Diencephalon (tissue), 1 donor: ENCODE measurements around the gene SLC18A3. TPM values are rescaled to one million over a fixed set of nuclear protein-coding genes. Genes with fewer than 3 reads are reported as not detected.

ENCODE experiments used
- total RNA-seq: library from RNA; depleted of rRNA; stranded (reverse); fragments of >200 nt; gene quantifications from one replicate; pipeline ENCODE4 v1.2.3, GENCODE V29; 2014

SLC18A3 gene
- 2.8 TPM for total RNA-seq

DNA sequence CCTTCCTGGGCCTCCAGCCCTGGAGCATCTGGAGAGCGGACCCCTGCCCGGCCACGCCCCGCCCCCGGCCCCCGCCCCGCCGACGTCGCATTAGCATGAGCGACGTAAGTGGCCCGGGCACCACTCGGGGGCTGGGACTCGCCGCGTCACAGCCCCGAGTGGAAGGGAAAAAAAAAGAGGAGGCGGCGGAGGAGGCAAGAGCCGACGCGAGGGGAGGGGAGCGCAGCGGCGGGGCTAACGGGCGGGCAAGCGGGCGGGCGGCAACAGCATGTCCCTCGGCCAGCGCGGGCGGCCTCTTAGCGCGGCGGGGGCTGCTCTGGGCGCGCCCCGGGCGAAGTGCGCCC, at the start of gene SLC18A3:
Gene SLC18A3 (plus strand): TSS at position 197 of the 344 bp plus-strand sequence. CDS start 431 bp downstream, outside the sequence.

GRCh38 chr10:49613882-49614241, 3.8 kb downstream of the SLC18A3 start, which contains the start of gene CHAT:
CHAT (plus strand) TSS chr10:49614037; CDS start chr10:49614190, 153 bp downstream.

Other genes with a start within 250 kb of the SLC18A3 start
- gene DRGX, start 214.2 kb upstream of the SLC18A3 start, total RNA-seq = 0.23 TPM
- 33.4 TPM for gene ERCC6, start 71.2 kb upstream of the SLC18A3 start, total RNA-seq
- 2.3 TPM for gene CHAT, start 3.7 kb downstream of the SLC18A3 start, total RNA-seq
- gene C10orf53, start 69.3 kb downstream of the SLC18A3 start, total RNA-seq = not detected
- gene OGDHL, start 152.0 kb downstream of the SLC18A3 start, total RNA-seq = 23.1 TPM